ENCODE results near the gene VSTM4. TPM values are rescaled to one million over a fixed set of nuclear protein-coding genes. Genes with fewer than 3 reads are reported as not detected.

The VSTM4 gene
- polyA plus RNA-seq, 1 of the 3 experiments (the other 2 are of a cell fraction) = 0.39 TPM

DNA sequence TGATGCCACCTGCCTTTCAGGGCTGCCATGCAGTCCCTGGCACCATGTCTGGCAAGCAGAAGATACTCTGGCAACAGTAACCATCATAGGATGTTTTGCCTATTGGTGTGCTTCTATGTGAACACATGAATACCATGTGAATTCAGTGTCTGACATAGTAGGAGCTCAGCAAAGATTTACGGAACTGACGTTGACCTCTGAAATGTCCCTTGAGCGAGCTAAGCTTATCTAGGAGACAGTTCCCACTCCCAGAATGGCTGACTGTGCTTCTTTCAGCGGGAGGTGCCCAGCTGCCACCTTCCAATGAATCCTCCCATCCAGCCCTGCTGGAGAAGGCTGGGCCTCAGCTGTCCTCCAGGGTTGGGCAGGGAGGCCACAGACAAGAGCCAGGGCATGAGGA is 104.5 kb downstream of the VSTM4 start:
- TF ChIP-seq MEF2A (IDR thresholded peaks at IDR 0.05; ENCODE audit: borderline replicate concordance, low read depth) (no peak), RCOR1 (IDR thresholded peaks at IDR 0.05; ENCODE audit: low read length) (no peak), RXRA (IDR thresholded peaks at IDR 0.05; ENCODE audit: borderline replicate concordance, low read depth) (no peak), RFX5 (IDR thresholded peaks at IDR 0.05; ENCODE audit: low read length) (no peak), NRF1 (IDR thresholded peaks at IDR 0.05; ENCODE audit: low read depth, low read length) (no peak), REST (IDR thresholded peaks at IDR 0.05; ENCODE audit: low read depth, low read length) (no peak), CHD2 (IDR thresholded peaks at IDR 0.05; ENCODE audit: low read length, partially characterized antibody) (no peak), FOSL2 (IDR thresholded peaks at IDR 0.05; ENCODE audit: borderline replicate concordance, low read depth) (no peak), RAD21 (IDR thresholded peaks at IDR 0.05; ENCODE audit: low read length) (no peak), JUND (IDR thresholded peaks at IDR 0.05) (no peak), FOXM1 (IDR thresholded peaks at IDR 0.05; ENCODE audit: low read depth) (no peak), GATA2 (CRISPR knock-in tag; IDR thresholded peaks at IDR 0.05) (no peak), YY1 (IDR thresholded peaks at IDR 0.05; ENCODE audit: low read depth) (no peak), MXI1 (IDR thresholded peaks at IDR 0.05; ENCODE audit: low read depth, low read length) (no peak)
- TF ChIP-seq, protein P1, sequence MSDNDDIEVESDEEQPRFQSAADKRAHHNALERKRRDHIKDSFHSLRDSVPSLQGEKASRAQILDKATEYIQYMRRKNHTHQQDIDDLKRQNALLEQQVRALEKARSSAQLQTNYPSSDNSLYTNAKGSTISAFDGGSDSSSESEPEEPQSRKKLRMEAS (IDR thresholded peaks at IDR 0.05; ENCODE audit: low read depth) = no peak
- ChIA-PET CTCF (interaction anchor here (2.2 kb wide), 1 partner anchor 29 kb away, joined by 6 read pairs; no protein-coding TSS in a partner anchor), POLR2A (no interaction called here)
- Histone ChIP-seq H3K4me2 (no peak overlapping the region), H4K20me1 (ENCODE audit: insufficient read depth) (no peaks in the 10 kb centered on the region), H3K36me3 (replicated peaks in 1 of 2; ENCODE audit: control insufficient read depth in 1 of 2, insufficient read depth in 2 of 2, low read length in 1 of 2) (no peaks in the 10 kb centered on the region), H3K9me2 (no peaks in the 10 kb centered on the region), H3K9me3 (no peaks in the 10 kb centered on the region), H3K79me2 (ENCODE audit: insufficient read depth) (no peaks in the 10 kb centered on the region), H3K27me3 (ENCODE audit: insufficient read depth) (no peaks in the 10 kb centered on the region), H3F3A (replicated peaks; ENCODE audit: insufficient read depth) (no peaks in the 10 kb centered on the region), H3K4me1 (ENCODE audit: control insufficient read depth in 1 of 2, insufficient read depth in 2 of 2, low read depth in 1 of 2, low read length in 1 of 2) (peaks cover 0 to 26% of the 10 kb centered on the region in 2 experiments; a peak in 1 of 4 replicates), H3K4me3 (ENCODE audit: low read depth in 2 of 2, low read length in 1 of 2) (no peak overlapping the region), H3K27ac (ENCODE audit: low read depth in 2 of 2, low read length in 1 of 2) (no peak overlapping the region), H3K9ac (no peak overlapping the region), H2AFZ (ENCODE audit: low read depth) (no peak overlapping the region)
- 32% methylated on average over 4 of the region's 4 CpGs for WGBS (ENCODE audit: low lambda C conversion rate)
- DNase-seq = no peak

DNA sequence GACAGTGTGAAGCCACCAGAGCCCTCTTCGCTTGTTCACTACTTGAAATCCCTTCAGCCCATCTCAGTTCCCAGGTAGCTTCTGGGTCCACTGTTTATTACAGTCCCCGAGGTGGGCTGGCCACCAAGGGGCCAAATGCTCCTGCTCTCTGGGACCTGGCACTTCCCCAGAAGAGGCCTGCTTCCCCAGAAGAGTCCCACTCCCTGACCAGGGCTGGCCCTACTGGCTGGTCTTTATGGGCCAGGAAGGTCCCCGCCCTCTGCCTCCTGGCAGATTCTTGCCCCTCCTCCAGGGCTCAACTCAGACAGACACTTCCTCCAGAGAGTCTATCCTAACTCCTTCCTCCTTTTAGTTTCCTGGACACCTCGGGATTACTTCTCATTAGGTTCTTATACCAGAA is 105.0 kb downstream of the VSTM4 start:
- 3% methylated on average over 3 of the region's 4 CpGs for WGBS (ENCODE audit: low lambda C conversion rate)
- CTCF ChIA-PET = no interaction called here
- DNase-seq = no peak
- TF ChIP-seq, protein P2, sequence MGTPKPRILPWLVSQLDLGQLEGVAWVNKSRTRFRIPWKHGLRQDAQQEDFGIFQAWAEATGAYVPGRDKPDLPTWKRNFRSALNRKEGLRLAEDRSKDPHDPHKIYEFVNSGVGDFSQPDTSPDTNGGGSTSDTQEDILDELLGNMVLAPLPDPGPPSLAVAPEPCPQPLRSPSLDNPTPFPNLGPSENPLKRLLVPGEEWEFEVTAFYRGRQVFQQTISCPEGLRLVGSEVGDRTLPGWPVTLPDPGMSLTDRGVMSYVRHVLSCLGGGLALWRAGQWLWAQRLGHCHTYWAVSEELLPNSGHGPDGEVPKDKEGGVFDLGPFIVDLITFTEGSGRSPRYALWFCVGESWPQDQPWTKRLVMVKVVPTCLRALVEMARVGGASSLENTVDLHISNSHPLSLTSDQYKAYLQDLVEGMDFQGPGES (IDR thresholded peaks at IDR 0.05; ENCODE audit: low read depth, low read length) = no peak
- TF ChIP-seq NFIC (IDR thresholded peaks at IDR 0.05; ENCODE audit: borderline replicate concordance) (no peak), EZH2phosphoT487 (IDR thresholded peaks at IDR 0.05; ENCODE audit: borderline replicate concordance, low read depth) (no peak), RXRA (IDR thresholded peaks at IDR 0.05; ENCODE audit: borderline replicate concordance, low read depth) (no peak), POLR2AphosphoS5 (IDR thresholded peaks at IDR 0.05; ENCODE audit: low read depth, low read length) (no peak), SMC3 (IDR thresholded peaks at IDR 0.05; ENCODE audit: low read depth, low read length) (no peak), YY1 (IDR thresholded peaks at IDR 0.05; ENCODE audit: low read depth) (no peak), PBX3 (IDR thresholded peaks at IDR 0.05) (no peak)
- TF ChIP-seq, protein P3, sequence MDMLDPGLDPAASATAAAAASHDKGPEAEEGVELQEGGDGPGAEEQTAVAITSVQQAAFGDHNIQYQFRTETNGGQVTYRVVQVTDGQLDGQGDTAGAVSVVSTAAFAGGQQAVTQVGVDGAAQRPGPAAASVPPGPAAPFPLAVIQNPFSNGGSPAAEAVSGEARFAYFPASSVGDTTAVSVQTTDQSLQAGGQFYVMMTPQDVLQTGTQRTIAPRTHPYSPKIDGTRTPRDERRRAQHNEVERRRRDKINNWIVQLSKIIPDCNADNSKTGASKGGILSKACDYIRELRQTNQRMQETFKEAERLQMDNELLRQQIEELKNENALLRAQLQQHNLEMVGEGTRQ (IDR thresholded peaks at IDR 0.05; ENCODE audit: borderline replicate concordance, low read depth, low read length) = no peak
- TF ChIP-seq, protein P4, sequence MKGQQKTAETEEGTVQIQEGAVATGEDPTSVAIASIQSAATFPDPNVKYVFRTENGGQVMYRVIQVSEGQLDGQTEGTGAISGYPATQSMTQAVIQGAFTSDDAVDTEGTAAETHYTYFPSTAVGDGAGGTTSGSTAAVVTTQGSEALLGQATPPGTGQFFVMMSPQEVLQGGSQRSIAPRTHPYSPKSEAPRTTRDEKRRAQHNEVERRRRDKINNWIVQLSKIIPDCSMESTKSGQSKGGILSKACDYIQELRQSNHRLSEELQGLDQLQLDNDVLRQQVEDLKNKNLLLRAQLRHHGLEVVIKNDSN (IDR thresholded peaks at IDR 0.05; ENCODE audit: borderline replicate concordance, low read depth) = no peak

More for the DNA sequence above, 105.0 kb downstream of the VSTM4 start:
- POLR2A ChIA-PET = no interaction called here
- peaks cover 0 to 26% of the 10 kb centered on the region in 2 experiments; a peak in 1 of 4 replicates for H3K4me1 ChIP-seq (ENCODE audit: control insufficient read depth in 1 of 2, insufficient read depth in 2 of 2, low read depth in 1 of 2, low read length in 1 of 2)
- H3K9me3 ChIP-seq = no peaks in the 10 kb centered on the region
- H3K27ac ChIP-seq (ENCODE audit: low read depth in 2 of 2, low read length in 1 of 2) = no peak overlapping the region
- no peak overlapping the region for H3K4me3 ChIP-seq (ENCODE audit: low read depth in 2 of 2, low read length in 1 of 2)
- H3K9ac ChIP-seq = no peak overlapping the region
- H3K79me2 ChIP-seq (ENCODE audit: insufficient read depth) = no peaks in the 10 kb centered on the region
- H3K9me2 ChIP-seq = no peaks in the 10 kb centered on the region
- H3F3A ChIP-seq (replicated peaks; ENCODE audit: insufficient read depth) = no peaks in the 10 kb centered on the region
- no peaks in the 10 kb centered on the region for H3K36me3 ChIP-seq (replicated peaks in 1 of 2; ENCODE audit: control insufficient read depth in 1 of 2, insufficient read depth in 2 of 2, low read length in 1 of 2)
- H2AFZ ChIP-seq (ENCODE audit: low read depth) = no peak overlapping the region
- no peak overlapping the region for H3K4me2 ChIP-seq
- no peaks in the 10 kb centered on the region for H4K20me1 ChIP-seq (ENCODE audit: insufficient read depth)
- no peaks in the 10 kb centered on the region for H3K27me3 ChIP-seq (ENCODE audit: insufficient read depth)
